ENCODE results near the gene SPTLC1. TPM values are rescaled to one million over a fixed set of nuclear protein-coding genes. Genes with fewer than 3 reads are reported as not detected.

Gene SPTLC1
- total and polyA plus RNA-seq, 2 experiments from 2014 or later: 54.8 to 100 TPM

DNA sequence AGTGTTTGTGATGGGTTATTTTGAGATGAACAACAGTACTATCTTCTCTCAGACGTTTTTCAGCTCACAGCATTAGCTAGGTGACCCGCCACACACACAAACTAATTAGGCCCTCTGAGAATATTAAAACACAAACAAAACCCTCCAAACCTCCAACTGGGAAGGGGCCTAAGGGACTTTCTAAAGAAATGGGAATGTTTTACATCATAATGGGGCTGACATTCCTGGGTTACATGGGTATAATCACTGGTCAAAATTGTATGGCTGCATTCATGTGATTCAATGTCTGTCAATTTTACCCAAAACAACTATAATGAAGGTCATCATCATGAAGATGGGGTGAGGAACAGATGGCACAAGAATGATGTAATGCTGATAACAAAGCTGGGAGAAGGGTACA lies 59.6 kb downstream of the SPTLC1 start (continued):
- TF ChIP-seq, protein P1, sequence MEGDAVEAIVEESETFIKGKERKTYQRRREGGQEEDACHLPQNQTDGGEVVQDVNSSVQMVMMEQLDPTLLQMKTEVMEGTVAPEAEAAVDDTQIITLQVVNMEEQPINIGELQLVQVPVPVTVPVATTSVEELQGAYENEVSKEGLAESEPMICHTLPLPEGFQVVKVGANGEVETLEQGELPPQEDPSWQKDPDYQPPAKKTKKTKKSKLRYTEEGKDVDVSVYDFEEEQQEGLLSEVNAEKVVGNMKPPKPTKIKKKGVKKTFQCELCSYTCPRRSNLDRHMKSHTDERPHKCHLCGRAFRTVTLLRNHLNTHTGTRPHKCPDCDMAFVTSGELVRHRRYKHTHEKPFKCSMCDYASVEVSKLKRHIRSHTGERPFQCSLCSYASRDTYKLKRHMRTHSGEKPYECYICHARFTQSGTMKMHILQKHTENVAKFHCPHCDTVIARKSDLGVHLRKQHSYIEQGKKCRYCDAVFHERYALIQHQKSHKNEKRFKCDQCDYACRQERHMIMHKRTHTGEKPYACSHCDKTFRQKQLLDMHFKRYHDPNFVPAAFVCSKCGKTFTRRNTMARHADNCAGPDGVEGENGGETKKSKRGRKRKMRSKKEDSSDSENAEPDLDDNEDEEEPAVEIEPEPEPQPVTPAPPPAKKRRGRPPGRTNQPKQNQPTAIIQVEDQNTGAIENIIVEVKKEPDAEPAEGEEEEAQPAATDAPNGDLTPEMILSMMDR (conservative IDR thresholded peaks at IDR 0.05; ENCODE audit: low read depth in 2 of 2): no peak
- TF ChIP-seq POLR2AphosphoS5 (IDR thresholded peaks at IDR 0.05; ENCODE audit: low read depth) (no peak), JUNB (IDR thresholded peaks at IDR 0.05; ENCODE audit: unreplicated experiment) (no peak), EZH2phosphoT487 (IDR thresholded peaks at IDR 0.05; ENCODE audit: unreplicated experiment) (no peak), NANOG (IDR thresholded peaks at IDR 0.05; ENCODE audit: borderline replicate concordance) (peak; percentile 88)

DNA sequence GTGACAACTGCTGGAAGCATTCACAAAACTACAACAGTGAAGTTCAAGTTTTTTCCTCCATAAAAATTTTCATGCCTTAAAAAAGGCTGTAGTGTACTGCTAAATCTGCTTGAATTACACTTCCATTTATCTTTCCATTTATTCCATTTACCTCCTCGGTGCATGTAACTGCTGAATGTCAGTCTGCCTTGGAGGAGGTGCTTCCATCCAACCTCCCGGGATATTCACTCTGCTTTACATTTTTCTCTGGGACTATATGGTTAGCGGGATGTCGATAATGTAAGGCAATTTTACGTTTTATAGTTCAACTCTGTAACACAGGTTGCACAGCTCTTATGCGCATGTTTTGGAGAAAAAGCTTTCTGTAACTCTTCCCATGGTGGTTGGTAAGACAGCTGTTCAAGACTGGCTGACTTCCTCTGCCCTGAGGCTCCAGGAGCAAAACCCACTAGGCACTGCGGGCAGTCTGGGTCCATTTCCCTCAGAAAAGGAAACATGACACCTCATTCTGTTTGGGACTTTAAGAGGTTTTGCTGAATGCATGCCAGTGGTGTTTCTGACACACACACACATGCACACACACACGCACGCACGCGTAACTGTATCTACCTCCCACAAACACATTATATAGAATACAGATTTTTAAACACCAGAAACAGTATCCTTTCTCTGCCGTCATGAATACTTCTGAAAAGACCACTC lies 66.1 kb downstream of the SPTLC1 start:
- peaks cover 66% of the 10 kb centered on the region for H3K36me3 Mint-ChIP-seq (ENCODE audit: low read depth)
- Histone ChIP-seq H3F3A (replicated peaks; ENCODE audit: low read depth) (no peaks in the 10 kb centered on the region), H3K27me3 (ENCODE audit: insufficient read depth) (no peaks in the 10 kb centered on the region), H3K4me3 (no peak overlapping the region), H2AFZ (no peak overlapping the region), H4K20me1 (replicated peaks; ENCODE audit: insufficient read depth) (no peaks in the 10 kb centered on the region), H3K36me3 (ENCODE audit: insufficient read depth) (peaks cover 24% of the 10 kb centered on the region; the same call in 1 of the 2 replicates), H3K27ac (ENCODE audit: low read depth) (peak overlapping the region; percentile 16; the same call in 1 of the 2 replicates), H3K9me2 (ENCODE audit: insufficient read depth) (no peaks in the 10 kb centered on the region), H3K79me2 (replicated peaks; ENCODE audit: insufficient read depth) (peaks cover 12% of the 10 kb centered on the region), H3K4me2 (peak overlapping the region; percentile 52), H3K4me1 (ENCODE audit: insufficient read depth) (peaks cover 32% of the 10 kb centered on the region)
- H3K4me3 Mint-ChIP-seq: peak overlapping the region; percentile 41
- ATAC-seq (peak; percentile 98), DNase-seq (ENCODE audit: low spot score) (peak; percentile 71)
- no peaks in the 10 kb centered on the region; the same call in 2 of the 3 replicates for H3K9me3 Mint-ChIP-seq
- H3K4me1 Mint-ChIP-seq: peaks cover 34% of the 10 kb centered on the region
- no peaks in the 10 kb centered on the region for H3K27me3 Mint-ChIP-seq (ENCODE audit: insufficient read depth, low read depth, poor library complexity)
- H3K27ac Mint-ChIP-seq: peak overlapping the region; percentile 88
- TF ChIP-seq, protein P2, sequence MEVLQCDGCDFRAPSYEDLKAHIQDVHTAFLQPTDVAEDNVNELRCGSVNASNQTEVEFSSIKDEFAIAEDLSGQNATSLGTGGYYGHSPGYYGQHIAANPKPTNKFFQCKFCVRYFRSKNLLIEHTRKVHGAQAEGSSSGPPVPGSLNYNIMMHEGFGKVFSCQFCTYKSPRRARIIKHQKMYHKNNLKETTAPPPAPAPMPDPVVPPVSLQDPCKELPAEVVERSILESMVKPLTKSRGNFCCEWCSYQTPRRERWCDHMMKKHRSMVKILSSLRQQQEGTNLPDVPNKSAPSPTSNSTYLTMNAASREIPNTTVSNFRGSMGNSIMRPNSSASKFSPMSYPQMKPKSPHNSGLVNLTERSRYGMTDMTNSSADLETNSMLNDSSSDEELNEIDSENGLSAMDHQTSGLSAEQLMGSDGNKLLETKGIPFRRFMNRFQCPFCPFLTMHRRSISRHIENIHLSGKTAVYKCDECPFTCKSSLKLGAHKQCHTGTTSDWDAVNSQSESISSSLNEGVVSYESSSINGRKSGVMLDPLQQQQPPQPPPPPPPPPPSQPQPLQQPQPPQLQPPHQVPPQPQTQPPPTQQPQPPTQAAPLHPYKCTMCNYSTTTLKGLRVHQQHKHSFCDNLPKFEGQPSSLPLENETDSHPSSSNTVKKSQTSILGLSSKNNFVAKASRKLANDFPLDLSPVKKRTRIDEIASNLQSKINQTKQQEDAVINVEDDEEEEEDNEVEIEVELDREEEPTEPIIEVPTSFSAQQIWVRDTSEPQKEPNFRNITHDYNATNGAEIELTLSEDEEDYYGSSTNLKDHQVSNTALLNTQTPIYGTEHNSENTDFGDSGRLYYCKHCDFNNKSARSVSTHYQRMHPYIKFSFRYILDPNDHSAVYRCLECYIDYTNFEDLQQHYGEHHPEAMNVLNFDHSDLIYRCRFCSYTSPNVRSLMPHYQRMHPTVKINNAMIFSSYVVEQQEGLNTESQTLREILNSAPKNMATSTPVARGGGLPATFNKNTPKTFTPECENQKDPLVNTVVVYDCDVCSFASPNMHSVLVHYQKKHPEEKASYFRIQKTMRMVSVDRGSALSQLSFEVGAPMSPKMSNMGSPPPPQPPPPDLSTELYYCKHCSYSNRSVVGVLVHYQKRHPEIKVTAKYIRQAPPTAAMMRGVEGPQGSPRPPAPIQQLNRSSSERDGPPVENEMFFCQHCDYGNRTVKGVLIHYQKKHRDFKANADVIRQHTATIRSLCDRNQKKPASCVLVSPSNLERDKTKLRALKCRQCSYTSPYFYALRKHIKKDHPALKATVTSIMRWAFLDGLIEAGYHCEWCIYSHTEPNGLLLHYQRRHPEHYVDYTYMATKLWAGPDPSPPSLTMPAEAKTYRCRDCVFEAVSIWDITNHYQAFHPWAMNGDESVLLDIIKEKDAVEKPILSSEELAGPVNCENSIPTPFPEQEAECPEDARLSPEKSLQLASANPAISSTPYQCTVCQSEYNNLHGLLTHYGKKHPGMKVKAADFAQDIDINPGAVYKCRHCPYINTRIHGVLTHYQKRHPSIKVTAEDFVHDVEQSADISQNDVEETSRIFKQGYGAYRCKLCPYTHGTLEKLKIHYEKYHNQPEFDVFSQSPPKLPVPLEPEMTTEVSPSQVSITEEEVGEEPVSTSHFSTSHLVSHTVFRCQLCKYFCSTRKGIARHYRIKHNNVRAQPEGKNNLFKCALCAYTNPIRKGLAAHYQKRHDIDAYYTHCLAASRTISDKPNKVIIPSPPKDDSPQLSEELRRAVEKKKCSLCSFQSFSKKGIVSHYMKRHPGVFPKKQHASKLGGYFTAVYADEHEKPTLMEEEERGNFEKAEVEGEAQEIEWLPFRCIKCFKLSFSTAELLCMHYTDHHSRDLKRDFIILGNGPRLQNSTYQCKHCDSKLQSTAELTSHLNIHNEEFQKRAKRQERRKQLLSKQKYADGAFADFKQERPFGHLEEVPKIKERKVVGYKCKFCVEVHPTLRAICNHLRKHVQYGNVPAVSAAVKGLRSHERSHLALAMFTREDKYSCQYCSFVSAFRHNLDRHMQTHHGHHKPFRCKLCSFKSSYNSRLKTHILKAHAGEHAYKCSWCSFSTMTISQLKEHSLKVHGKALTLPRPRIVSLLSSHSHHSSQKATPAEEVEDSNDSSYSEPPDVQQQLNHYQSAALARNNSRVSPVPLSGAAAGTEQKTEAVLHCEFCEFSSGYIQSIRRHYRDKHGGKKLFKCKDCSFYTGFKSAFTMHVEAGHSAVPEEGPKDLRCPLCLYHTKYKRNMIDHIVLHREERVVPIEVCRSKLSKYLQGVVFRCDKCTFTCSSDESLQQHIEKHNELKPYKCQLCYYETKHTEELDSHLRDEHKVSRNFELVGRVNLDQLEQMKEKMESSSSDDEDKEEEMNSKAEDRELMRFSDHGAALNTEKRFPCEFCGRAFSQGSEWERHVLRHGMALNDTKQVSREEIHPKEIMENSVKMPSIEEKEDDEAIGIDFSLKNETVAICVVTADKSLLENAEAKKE (CRISPR knock-in tag; IDR thresholded peaks at IDR 0.05): no peak
- no peak for TF ChIP-seq JUNB (IDR thresholded peaks at IDR 0.05; ENCODE audit: unreplicated experiment)
- TF ChIP-seq POLR2AphosphoS5 (IDR thresholded peaks at IDR 0.05; ENCODE audit: low read depth): no peak
- TF ChIP-seq EZH2phosphoT487 (IDR thresholded peaks at IDR 0.05; ENCODE audit: unreplicated experiment): no peak
- TF ChIP-seq, protein P3, sequence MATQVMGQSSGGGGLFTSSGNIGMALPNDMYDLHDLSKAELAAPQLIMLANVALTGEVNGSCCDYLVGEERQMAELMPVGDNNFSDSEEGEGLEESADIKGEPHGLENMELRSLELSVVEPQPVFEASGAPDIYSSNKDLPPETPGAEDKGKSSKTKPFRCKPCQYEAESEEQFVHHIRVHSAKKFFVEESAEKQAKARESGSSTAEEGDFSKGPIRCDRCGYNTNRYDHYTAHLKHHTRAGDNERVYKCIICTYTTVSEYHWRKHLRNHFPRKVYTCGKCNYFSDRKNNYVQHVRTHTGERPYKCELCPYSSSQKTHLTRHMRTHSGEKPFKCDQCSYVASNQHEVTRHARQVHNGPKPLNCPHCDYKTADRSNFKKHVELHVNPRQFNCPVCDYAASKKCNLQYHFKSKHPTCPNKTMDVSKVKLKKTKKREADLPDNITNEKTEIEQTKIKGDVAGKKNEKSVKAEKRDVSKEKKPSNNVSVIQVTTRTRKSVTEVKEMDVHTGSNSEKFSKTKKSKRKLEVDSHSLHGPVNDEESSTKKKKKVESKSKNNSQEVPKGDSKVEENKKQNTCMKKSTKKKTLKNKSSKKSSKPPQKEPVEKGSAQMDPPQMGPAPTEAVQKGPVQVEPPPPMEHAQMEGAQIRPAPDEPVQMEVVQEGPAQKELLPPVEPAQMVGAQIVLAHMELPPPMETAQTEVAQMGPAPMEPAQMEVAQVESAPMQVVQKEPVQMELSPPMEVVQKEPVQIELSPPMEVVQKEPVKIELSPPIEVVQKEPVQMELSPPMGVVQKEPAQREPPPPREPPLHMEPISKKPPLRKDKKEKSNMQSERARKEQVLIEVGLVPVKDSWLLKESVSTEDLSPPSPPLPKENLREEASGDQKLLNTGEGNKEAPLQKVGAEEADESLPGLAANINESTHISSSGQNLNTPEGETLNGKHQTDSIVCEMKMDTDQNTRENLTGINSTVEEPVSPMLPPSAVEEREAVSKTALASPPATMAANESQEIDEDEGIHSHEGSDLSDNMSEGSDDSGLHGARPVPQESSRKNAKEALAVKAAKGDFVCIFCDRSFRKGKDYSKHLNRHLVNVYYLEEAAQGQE (IDR thresholded peaks at IDR 0.05; ENCODE audit: unreplicated experiment): no peak
- TF ChIP-seq CREB1 (CRISPR knock-in tag; IDR thresholded peaks at IDR 0.05; ENCODE audit: low read depth): no peak; the same call in 1 of the 2 replicates
- TF ChIP-seq ZNF331 (CRISPR knock-in tag; IDR thresholded peaks at IDR 0.05; ENCODE audit: low read depth): no peak
- TF ChIP-seq, protein P1 (conservative IDR thresholded peaks at IDR 0.05; ENCODE audit: low read depth in 2 of 2): no peak
